Activated CD4-positive, alpha-beta T cell treated with anti-CD3 and anti-CD28 coated beads, Interleukin-2, Interleukin-4, amounts not matched to agents 100 ng/mL and 50 ng/mL, durations not matched to agents 16 hours and 8 hours (primary cell): Measurements from ENCODE around the gene FXYD6.

Source experiments
- DNase-seq: peaks from one replicate; pipeline ENCODE4 v3.0.0-alpha.2; 2020; ENCODE audit warnings: low spot score

The FXYD6 gene

DNA sequence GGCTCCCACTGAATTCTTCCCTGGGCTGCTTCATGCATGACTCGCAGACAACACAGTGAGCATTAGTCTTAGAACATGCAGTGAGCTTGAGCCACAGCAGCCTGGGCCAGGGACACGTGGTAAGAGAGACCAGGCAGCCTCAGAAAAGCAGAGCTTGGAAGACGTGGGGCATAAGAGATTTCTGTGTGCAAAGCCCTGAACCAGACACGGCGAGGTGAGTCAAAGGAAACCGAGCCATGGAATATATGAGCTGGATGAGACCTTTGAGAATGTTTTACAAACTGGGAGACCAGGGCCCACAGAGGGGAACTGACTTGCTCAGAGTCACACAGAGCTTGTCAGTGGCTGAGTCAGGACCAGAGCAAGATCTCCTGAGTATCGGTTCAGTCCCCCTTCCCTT is 8.5 kb upstream of the FXYD6 start:
- DNase-seq: no peak

DNA sequence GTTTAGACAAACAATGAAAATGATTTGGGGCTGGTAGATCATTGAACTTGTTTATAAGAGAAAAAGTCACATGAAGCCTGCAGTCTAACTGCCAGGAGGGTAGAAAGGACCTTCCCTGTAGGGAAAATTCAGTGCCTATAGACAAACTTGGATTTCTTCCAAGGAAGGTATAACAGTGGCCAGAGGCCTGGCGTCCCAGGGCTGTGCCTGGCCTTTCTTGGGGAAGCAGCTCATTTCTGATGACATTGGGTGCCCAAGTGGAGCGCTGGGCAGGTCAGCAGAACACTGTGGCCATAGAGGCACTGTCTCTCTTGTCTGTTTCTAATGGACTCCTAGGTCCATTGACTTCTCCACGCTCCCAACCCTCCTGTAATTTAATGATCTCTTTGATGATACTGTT is 6.6 kb upstream of the FXYD6 start:
- DNase-seq: no peak

DNA sequence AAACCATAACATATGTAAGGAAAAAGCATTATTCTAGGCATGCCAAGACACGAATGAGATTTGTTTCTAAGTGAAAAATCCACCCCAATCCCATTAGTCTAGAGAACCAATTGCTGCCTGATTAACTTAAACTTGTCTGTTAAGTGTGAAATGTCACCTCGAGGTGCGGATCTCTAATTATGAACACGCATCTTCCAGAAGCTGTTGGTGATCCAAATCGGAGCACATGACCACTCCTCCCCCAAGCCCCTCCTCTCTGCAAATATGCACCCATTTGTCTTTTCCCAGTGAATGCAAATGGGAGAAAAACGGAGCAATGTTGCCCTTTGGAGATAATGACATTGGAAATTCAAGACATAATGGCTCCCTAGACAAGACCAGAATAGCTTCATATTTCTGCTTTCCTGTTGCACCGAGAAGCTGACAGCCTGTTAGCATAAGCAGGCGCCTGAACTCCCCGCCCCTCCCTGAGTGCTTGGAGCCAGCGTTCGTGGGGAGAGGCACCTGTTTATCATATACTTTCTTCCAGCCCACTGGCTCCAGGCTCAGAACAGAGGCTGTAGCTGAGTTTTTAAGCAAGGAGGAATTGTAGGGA is 6.0 kb upstream of the FXYD6 start:
- DNase-seq: no peak

DNA sequence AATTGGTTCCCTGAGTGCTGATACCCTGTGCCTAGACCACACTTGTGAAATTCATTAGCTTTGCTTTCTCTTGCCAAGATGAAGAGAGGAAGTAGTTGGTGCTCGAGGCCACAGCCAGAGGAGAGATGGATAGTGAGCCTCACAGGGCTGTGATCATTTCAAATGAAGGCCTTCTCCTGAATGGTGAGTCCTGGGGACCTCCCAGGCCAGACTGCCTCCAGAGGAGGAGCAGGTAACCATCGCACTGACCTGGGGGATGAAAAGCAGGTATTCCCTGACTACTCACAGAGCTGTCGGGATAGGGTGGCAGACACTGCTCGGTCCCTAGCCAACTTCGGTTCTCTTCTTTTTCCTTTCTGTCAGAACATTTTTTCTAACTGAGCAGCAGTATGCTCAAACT is 4.8 kb upstream of the FXYD6 start:
- no peak for DNase-seq

DNA sequence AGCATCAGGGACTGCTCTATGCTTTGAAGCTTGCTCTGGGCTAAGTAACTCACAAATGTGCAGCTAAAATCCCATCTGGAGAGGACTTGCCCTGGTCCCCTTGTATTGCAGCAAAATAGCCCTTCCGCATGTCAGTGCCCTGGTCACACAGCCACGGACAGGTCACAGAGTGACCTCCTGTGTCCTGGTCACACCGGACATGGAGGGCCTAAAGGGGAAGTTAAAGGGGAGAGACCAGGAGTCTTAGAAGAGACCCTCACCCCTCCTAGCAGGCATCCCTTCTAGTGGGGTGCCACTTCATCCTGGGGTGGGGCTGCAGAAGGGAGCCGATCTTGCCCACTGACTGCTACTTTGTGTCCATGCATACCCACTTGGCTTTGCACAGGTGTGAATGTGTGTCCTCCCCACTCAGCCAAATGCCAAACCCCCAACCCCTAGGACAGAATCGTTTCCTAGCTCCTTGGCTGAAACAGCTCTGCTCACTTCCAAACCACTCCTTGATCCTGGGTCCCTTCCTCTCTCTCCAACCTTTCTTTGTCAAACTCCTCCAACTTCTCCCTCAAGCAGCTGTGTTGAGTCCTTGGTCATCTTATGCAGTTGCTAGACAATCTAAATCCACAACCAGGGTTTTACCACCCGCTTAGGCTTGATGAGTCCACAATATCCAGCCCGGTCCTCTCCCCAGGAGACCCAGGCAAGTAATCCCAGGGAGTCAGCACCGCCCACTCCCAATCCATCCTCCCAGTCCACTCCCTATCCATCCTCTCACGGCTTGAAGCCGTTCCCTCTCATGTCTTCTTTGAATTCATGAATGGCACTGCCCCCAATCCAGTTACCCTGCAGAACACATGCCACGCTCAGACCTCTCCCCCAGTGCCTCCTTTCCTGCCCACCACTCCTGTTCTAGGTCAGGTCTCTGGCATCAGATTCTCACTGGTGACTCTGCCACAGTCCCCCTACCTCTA is 3.3 kb upstream of the FXYD6 start:
- DNase-seq: no peak

DNA sequence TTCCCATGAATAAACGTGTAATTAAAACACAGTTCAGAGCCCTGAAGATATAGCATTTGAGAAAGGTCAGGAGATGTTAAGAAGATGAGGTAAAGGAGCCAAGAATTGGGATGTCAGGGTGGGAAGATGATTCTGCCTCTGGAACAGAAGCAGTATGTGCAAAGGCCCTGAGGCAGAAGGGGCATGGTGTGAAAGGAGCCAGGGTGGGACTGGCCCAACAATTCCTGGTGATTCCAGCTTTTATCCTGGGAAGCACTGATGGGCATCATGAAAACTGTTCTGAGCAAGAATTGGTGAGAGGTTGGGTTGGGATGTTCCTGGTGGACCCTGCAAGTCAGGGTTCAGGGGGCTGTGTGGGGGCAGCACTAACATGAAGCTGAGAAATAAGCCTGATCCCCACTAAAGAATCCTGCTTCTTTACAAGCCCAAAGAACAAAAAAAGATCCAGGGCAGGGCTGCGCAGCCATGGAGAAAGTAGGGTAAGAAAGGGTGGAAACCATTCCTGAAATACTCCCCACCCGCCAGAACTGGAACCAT is 2.5 kb upstream of the FXYD6 start:
- DNase-seq: no peak

DNA sequence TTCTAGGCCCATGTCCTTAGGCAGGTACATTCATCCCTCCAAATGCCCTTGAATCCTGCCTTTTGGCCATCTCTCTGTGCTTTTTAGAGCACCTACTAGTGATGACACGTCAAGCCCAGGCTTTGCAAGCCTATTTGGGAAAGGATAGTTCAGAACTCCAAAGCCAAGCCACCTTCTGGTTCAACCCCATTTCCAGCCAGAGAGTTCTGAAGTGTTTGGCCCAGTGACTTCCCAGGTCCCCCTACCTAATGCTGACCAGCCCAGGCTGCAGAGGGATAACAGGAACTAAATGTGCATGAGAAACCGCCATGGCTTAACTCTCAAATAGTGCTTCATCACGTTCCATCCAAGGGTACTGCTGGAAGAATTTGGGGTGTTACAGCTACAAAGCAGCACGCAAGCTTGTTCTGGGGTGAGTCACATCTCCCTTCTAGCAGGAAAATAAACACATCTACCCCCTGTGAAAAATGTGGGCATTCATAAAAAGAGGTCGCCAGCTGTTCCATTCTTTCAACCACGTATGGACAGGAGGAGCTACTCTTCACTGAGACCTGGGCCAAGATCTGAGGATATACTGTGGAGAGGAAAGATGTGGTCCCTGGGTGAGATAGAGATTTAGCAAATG is 2.0 kb upstream of the FXYD6 start:
- no peak for DNase-seq

DNA sequence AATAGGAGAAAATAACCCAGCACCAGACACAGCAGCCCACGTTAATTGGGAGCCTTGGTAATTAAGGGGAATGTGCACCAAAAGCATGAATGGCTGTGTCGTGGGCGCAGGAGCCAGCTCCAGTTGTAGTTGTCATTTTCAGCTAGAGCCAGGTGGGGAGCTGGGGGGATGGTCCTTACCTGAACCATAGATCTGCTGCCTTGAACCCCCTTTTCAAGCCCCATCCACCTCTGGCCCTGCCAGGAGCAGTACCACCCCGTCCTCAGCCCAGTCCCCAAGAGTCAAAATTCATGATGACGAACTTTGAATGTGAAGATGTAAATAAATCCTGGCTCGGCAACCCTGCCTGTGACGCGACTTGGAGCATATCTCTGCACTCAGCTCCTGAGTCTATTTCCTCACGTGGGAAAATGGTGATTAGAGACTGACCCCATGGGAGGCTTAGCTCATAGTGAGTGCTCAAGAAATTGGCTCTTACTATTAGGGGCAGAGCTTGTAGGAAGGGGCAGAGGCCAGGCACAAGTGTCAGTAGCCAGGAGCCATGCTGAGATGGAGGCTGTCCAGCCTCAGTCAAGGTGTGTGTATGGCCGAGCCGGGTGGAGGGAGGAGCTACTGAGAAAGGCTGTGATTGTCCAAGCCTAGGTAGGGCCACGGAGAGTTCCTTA is 794 bp upstream of the FXYD6 start:
- no peak for DNase-seq

DNA sequence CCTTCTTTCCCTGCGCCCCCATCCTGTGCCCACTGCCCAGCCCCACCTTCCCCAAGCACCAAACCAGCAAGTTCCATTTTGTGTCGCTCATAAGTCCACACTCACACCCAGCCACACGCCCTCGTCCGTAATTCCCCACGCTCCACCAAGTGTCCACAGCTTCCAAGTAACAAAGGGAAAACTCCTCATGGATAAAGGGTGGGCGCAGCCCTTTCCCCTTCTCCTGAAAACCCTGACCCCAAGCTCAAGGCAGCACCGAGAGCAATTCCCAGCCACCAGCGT is 458 bp downstream of the FXYD6 start:
- DNase-seq: no peak

DNA sequence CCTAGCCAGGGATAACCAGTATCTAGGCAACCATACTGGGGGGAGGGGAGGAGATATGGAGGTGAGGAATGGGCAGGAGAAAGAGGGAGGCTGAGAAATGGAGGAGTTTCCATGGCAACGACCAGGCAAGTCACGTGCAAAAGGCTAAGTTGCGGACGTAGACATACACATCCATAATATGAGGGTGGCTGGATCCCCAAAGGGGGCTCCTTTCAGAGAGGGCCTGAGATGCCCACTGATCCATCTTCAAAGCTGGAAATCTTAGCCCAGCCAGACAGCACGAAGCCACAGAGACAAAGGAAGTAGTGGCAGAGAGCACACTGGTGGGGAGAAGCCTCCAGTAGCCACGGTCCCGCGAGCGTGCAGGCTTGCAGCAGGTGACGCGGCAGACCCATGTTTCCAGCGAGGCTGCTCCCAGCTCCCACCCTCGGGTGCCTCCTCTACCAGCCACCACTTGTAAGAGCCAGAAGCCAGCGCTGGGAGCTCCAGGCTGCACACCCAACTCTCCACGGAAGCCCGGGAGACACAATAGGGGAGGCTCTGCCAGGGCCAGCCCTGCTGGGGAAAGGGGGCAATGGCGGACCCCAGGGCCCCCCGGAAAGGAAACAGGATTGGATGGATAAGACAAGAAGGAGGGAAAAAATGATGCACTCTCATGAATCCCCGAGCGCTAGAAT is 938 bp downstream of the FXYD6 start:
- DNase-seq: no peak

DNA sequence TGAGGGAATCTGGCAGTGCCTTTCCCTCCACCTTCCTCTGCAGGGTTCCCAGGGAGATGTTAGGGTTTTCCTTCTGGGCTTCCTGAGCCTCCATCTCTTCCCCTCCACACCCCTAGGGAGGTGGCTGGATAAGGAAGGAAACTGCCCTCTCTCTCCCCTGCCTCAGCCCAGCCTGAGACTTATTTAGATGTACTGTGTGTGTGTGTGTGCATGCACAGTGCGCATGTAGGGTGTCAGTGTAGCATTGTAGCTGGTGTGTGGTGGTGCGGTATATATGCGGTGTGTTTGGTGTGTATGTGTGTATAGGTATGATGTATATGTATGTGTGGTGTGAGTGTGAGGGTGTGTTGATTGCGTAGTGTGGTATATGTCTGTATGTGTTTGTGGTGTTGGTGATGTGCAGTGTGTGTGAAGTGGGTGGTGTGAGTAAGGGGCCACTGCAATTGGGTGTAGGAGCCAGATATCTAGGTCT is 1.5 kb downstream of the FXYD6 start:
- DNase-seq: no peak

DNA sequence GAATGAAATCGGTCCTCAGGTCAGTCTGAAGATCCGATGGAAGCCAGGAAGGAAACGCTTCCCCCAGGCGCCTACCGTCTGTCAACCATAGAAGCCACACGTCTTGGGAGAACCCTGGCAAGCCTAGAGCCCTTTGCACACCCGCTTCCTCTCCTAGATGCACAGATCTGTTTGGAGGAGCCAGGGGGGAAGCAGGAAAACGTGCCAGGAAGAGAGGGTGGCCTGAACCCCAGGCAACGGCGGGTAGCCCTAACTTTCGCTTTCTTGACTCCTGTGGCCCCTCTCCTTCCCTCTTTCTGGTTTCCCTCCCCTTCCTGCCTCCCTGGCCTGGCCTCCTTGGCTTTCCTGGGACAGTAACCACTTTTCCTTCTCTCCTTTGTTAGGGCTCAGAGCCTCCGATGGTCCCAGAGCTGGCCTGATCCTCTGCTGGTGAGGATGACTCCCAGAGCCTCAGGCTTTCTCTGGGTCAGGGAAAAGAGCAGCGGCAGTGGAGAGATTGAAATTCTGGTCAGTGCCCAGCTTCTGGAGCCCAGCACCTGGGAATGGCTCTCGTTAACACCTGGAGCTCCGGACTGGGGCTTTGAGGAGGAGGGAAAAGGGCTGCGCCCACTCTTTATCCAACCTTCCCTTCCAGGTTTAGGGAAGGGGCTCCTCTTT is 2.1 kb downstream of the FXYD6 start:
- no peak for DNase-seq

DNA sequence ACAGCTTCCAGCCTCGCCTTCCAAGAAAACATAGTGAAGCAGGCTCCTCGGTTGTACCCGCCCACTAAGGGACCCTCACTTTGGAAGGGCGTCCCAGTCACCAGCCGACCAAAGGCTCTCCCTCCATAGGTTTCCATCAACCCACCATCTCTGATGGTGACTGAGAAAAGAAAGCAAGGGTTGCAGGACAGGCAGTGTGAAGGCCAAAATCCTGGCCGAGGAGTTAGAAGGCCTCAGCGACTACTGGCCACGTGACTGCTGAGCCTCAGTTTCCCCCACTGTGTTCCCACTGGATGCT is 2.7 kb downstream of the FXYD6 start:
- no peak for DNase-seq

DNA sequence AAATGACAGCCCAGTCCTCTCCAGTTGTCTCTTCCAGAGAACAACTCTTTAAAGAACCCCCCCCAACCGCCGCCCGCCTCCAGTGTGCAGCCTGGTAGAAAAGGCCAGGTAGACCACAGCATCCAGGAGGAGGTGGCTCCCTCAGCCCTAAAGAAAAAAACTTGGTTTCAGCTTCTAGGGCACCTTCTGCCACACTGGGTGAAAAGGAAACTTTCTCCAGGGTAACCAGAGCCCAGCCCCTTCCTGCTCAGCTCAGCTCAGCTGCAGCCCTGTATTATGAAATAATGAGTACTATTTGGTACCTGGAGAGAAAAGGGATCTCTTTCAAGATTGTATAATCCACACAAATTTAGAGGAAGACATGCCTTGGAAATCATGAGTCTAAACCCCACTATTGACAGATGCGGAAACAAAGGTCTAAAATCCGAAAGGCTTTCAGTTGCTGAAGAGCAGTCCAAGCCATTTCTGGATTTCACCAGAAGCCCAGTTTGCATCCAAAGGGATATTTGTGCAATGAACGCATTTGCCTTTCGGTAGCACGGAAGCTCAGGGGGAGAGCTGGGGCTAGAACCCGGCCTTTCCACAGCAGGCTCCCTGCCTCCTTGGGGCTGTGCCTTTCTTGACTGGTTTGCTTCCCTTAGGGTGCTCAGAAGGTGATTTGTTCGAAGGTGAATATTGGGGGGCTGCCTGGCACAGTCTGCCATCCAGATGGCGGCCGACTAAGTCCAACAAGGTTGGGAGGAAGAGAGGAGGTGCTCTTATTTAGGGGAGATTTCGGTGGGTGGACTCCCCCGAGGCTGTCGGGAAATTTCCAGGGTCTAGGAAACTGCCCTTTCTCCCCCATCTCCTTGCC is 3.3 kb downstream of the FXYD6 start:
- no peak for DNase-seq

DNA sequence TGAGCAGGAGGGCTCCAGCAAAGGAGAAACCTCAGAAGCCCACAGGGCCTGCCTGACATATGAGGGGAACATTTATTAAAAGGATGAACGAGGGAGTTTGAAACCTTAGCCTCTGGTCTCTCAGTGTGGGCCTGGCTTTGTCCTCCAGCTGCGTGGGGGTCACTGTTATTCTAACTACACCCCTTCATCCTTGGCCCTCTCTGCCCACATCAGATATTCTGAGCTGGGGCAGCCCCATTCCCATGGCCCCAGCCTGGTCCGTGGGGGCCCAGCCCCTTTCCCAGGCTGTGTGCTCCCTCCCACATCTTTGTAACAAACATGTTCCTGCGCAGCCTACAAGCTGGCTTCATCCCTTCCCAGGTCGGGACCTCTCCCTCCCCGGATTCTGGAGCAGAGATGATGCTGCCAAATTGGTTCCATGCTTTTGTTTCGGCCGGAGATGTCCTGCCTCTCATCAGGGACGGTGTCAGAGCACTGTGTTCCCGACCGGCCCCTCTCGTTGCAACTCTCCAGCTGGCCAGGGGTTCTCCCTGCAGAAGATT is 4.0 kb downstream of the FXYD6 start:
- no peak for DNase-seq

DNA sequence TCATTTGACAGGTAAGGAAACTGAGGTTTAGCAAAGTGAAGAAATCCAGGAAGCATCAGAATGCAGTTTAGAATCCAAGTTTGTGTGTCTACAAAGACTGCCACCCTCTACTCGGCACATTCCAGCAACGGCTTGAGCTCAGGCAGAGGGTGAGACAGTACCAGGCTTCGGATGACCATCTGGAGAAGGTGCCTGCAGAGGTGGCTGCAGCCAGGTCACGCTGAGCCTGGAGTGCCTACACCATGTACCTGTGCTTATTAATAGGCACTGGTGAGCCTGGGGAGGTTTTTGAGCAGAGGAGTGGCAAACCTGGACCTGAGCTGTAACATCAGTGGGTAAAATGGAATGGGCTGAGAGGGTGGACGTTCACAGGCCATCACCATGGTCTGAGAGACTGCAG is 4.7 kb downstream of the FXYD6 start:
- no peak for DNase-seq

DNA sequence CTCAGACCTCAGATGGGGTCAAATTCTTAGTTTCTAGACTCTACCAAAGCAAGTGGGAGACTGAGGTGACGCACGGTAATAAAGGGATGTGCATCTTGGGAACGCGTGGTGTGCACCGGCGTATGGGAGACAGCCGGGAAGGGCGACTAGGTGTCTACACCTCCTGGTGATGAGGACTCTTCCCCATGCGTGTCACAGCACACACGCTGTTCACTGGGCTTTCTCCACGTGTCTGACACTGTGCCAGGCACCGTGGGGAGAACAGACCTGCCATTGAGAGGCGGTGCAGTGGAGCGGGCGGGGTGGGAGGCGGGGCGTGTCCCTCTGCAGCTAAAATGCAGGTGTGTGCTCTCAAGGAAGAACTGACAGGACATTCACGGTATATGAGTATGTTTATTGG is 5.3 kb downstream of the FXYD6 start:
- DNase-seq: no peak

DNA sequence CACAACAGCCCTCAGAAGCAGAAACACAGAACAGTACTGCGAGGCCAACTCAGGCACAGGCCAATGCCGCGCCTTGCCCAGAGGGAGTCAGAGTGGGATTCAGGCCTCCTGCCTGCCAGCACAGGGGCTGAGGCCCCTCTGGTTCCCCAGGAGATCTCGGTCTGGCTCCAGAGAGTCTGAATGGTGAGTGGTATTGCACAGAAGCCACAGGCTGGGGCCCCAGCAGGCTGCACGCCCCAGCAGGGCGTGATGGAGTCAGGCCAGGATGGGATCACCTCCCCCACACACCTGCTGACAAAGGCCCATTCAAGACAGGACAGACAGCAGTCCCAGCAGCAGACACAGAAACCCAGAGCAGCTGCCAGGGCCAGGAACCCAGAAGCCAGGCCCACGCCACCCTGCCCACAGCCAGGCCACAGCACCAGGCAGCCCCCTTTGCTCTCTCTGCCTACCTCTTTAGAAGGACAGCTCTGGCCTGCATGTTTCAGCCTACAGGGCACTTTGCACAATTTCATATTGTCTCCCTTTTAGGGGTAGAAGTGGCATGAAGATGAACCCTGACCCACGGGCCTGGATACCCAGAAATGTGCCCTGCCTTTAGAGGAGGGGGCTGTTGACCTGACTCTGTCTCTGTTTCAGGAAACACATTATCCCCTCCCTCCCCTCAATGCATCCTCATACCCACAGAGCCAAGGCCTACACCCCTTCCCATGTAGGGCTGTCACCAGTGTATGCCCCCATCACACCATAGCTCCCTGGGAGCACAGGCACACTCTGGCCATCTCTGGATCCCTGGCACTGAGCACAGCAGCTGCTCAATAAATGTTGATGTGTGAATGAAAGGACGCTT is 6.1 kb downstream of the FXYD6 start:
- no peak for DNase-seq

DNA sequence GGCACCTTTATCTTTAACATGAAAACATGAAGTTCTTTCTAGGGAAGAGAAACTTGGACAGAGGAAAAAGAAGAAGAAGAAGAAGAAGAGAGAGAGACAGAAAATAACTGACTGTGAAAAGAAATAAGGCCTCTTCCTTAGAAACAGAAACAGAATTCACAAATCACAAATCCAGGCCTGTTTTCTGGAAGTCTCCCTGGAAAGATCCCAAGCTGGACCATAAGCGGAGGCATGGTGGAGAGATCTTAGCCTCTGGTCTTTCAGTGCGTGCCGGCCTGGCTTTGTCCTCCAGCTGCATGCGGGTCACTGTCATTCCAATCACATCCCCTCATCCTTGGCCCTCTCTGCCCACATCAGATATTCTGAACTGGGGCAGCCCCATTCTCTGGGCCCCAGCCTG is 6.9 kb downstream of the FXYD6 start:
- no peak for DNase-seq
